GM13977 (cell line): ENCODE results near the gene HAPLN2.
"Not testable (repeated sequence)": the region's sequence is repeated elsewhere in the genome, so short reads cannot be mapped to it uniquely, and the experiment has no call there.

ENCODE experiments used
- DNase-seq: peaks from one replicate; pipeline ENCODE4 v3.0.0; 2012; ENCODE audit warnings: low spot score
- CTCF ChIP-seq: IDR thresholded peaks from 2 replicates; pipeline ENCODE4 v1.5.1; 2012; ENCODE audit warnings: mild to moderate bottlenecking, control low read depth; ENCODE audit not compliant: insufficient read depth; ENCODE audit errors: extremely low read depth, missing control alignments
- in situ Hi-C: fragments of 300-500 bp; cut with MboI; formaldehyde crosslinking; loops from one replicate; pipeline ENCODE4 v1.12.0; 2022; ENCODE audit warnings: low sequenced_read_pairs, low pct_unique_long_range_greater_than_20kb, mixed read lengths, inconsistent platforms; ENCODE audit not compliant: unreplicated experiment

The HAPLN2 gene

DNA sequence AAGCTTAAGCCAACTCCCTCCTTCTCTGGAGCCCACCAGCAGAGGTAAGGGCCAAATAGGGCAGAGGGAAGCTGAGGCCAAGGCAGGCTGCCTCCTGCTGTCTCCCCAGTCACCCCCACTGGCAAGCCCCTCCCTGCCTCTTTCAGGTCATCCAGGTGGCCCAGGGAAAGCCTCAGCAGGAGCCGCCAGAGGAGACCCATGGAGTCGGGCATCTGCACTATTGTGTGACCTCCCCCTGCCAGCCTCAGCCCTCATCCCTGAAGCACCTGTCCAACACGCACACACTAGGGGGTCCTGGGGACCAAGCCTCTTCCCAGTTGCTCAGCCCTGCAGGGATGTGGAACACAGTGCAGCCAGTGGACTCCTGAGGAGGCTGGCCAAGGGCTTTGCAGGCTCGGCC, 32.9 kb upstream of the HAPLN2 start:
- in situ Hi-C loops, result no loop called here
- no peak for DNase-seq
- no peak for TF ChIP-seq CTCF

DNA sequence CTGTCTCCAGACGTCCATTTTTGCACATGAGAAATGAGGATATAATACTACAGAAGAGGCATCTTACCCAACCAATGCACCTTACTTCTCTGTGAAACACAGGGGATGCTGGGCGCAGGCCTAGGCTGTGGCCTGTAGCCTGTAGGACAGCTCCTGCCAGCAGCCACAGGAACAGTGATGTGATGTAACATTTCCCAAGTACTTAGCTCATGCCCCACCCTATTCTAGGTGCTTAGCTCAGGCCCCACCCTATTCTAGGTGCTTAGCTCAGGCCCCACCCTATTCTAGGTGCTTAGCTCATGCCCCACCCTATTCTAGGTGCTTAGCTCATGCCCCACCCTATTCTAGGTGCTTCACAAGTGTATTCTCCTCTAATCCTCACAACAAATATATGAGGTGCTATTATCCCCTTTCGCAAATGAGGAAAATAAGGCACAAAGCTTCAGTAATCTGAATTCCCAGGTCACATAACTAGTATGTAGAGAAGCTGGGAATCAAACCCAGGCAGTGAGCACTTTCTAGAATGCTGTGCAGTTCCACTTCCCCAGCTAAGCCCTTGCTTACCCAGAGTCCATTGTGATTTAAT, 32.2 kb upstream of the HAPLN2 start:
- in situ Hi-C loops, result no loop called here

DNA sequence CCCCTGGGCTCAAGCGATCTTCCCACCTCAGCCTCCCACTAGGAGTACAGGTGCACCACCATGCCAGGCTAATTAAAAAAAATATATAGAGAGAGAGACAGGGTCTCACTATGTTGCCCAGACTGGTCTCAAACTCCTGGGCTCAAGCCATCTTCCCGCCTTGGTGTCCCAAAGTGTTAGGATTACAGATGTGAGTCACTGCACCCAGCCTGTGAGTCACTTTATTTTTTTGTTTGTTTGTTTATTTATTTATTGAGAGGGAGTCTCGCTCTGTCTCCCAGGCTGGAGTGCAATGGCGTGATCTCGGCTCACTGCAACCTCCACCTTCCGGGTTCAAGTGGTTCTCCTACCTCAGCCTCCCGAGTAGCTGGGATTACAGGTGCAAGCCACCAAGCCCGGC, 31.3 kb upstream of the HAPLN2 start:
- DNase-seq, in situ Hi-C loops: not testable (repeated sequence)

More for the DNA sequence above, 32.2 kb upstream of the HAPLN2 start:
- DNase-seq, result no peak
- no peak for TF ChIP-seq CTCF

GRCh38 chr1:156589546-156589945, 29.7 kb upstream of the HAPLN2 start:
- in situ Hi-C loops, result no loop called here
- no peak for DNase-seq
- TF ChIP-seq CTCF, result no peak

- TF ChIP-seq CTCF, result no peak
- no peak for DNase-seq
- in situ Hi-C loops, result no loop called here
Observed at GRCh38 chr1:156590326-156591180, 28.7 kb upstream of the HAPLN2 start.

DNA sequence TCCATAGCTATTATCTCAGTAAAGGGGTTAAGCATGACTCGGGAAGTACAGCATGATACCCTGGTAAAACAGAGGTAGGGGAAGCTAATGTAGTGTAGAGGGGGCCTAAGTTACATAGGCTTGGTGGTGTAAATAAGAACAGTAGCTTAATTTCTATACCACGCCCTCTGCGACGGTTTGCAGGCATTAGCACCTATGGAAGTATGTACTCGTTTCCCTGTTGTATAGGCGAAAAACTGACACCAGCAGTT, 28.1 kb upstream of the HAPLN2 start:
- in situ Hi-C loops, result no loop called here
- TF ChIP-seq CTCF, result no peak
- DNase-seq, result no peak

- DNase-seq, result peak; percentile 89
- in situ Hi-C loops, result no loop called here
- no peak for TF ChIP-seq CTCF
Observed at GRCh38 chr1:156591432-156592157, 27.6 kb upstream of the HAPLN2 start, which contains the start of gene NAXE. Gene NAXE, plus strand, starts transcription at chr1:156591776. Its CDS starts 29 bp downstream, at chr1:156591805.
